HG03457 (cell line): ENCODE data around the gene POTEM.
"Not testable (repeated sequence)": the region's sequence is repeated elsewhere in the genome, so short reads cannot be mapped to it uniquely, and the experiment has no call there.

Experiments
- ATAC-seq: cut with Tn5 transposase; IDR thresholded peaks from one replicate; pipeline ENCODE4 v1.9.1; 2021; ENCODE audit warnings: moderate number of reproducible peaks; ENCODE audit not compliant: unreplicated experiment

The POTEM gene

DNA sequence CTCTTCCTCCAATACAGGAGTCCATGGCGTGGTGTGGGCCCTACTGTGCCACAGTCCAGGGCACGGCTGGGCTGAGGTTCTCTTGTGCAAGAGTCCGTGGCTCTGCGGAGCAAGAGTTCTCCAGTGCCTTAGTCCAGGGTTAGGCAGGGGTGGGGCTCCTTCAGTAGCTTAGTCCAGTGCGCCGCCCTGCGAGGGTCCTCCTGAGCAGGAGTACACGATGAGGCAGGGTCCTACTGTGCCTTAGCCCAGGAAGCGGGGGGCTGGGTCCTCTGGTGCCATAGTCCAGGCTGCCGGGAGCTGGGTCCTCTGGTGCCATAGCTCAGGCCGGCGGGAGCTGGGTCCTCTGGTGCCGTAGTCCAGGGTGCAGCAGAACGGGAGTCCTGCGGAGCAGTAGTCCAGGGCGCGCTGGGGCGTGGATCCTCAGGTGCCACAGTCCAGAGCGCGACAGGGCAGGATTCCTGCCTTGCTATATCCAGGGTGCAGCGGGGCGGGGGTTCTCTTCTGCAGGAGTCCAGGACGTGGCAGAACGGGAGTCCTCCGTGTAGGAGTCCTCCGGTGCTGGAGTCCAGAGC, 69.7 kb downstream of the POTEM start:
- not testable (repeated sequence) for ATAC-seq

DNA sequence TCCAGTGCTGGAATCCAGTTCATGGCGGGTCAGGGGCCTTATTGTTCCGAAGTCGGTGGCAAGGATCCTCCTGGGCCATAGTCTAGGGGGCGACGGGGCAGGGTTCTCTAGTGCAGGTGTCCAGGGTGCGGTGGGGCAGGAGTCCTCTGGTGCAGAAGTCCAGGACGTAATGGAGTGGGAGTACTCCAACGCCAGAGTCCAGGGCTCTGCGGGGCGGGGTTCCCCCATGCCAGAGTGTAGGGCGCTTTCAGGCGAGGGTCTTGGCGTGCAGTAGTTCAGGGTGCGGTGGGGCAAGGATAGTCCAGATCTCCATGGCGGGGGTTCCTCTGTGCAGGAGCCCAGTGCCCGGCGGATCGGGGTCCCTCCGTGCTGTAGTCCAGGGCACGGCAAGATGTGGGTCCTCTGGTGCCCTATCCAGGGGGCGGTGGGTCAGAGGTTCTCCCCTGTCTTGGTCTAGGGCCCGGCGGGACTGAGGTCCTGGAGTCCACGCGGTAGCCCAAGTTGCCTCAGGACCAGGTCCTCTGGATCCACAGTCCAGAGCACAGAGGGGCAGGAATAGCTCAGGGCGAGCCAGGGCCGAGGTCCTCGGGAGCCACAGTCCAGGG, 70.9 kb downstream of the POTEM start:
- ATAC-seq, result not testable (repeated sequence)

DNA sequence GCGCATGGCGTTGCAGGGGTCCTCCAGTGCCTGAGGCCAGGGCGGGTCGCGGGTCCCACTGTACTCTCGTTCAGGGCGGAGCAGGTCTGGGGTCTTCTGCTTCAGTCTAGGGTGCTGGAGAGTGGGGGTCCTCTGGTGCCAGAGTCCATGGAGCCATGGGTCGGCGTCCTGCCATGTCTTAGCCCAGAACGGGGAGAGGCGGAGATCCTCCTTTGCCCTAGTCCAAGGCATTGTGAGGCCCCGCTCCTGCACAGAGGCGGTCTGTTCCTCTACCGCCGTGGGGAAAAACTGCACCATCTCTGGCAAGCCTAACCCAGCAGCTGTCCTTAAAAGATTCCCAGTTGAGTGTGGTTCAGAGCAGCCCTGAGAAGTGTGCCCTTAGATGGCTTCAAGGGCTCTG, 71.6 kb downstream of the POTEM start:
- ATAC-seq, result not testable (repeated sequence)

DNA sequence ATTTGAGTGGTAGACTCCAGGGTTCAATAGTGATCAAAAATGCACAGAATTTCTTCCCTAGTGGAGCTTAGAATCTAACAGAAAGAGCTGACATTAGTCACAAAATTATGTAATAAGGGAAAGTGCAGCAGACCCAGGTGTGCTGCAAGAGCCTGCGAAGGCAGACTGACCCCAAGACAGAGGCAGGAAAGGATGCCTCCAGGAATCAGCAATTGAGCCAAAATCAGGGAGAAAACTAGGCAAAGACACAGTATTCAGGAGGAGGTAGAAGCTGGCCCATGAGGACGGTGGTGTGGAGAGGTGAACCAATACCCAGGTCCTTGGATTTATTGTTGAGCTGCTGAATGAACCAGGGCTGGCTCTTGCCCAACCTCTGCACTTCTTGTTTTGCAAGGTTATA, 76.2 kb downstream of the POTEM start:
- not testable (repeated sequence) for ATAC-seq
